NAMALWA (cell line): ENCODE results near the gene PPP6R2.

Experiments used
- DNase-seq: peaks from one replicate; pipeline ENCODE4 v3.0.0-alpha.2; 2015; ENCODE audit warnings: low spot score

Gene PPP6R2

GRCh38 chr22:50445071-50445879 lies 102.1 kb downstream of the PPP6R2 start:
- DNase-seq: no peak

GRCh38 chr22:50445880-50446707 lies 103.0 kb downstream of the PPP6R2 start:
- no peak for DNase-seq

- DNase-seq: no peak
Measured at GRCh38 chr22:50446708-50447575, 103.8 kb downstream of the PPP6R2 start.

GRCh38 chr22:50447576-50448551 lies 104.7 kb downstream of the PPP6R2 start:
- DNase-seq: no peak

GRCh38 chr22:50452649-50453048 lies 109.5 kb downstream of the PPP6R2 start:
- DNase-seq: peak; percentile 55

- DNase-seq: no peak
Measured at GRCh38 chr22:50454556-50455075, 111.5 kb downstream of the PPP6R2 start.

GRCh38 chr22:50455201-50455600 lies 112.1 kb downstream of the PPP6R2 start:
- no peak for DNase-seq

- DNase-seq: no peak
Measured at GRCh38 chr22:50456026-50456425, 112.9 kb downstream of the PPP6R2 start.

- DNase-seq: no peak
Measured at GRCh38 chr22:50456466-50457234, 113.5 kb downstream of the PPP6R2 start.

- DNase-seq: no peak
Measured at GRCh38 chr22:50459016-50459415, 115.9 kb downstream of the PPP6R2 start.

- DNase-seq: no peak
Measured at GRCh38 chr22:50459496-50460140, 116.5 kb downstream of the PPP6R2 start.

GRCh38 chr22:50460938-50461337 lies 117.8 kb downstream of the PPP6R2 start:
- no peak for DNase-seq

- no peak for DNase-seq
Measured at GRCh38 chr22:50461536-50461935, 118.4 kb downstream of the PPP6R2 start.

GRCh38 chr22:50461979-50462540 lies 118.9 kb downstream of the PPP6R2 start:
- no peak for DNase-seq

- no peak for DNase-seq
Measured at GRCh38 chr22:50463188-50463900, 120.2 kb downstream of the PPP6R2 start.

- no peak for DNase-seq
Measured at GRCh38 chr22:50464451-50464850, 121.3 kb downstream of the PPP6R2 start.

GRCh38 chr22:50465066-50465930 lies 122.2 kb downstream of the PPP6R2 start:
- DNase-seq: no peak
